ENCODE data around the gene EPHB3. TPM values are rescaled to one million over a fixed set of nuclear protein-coding genes. Genes with fewer than 3 reads are reported as not detected.
A peak's percentile ranks its signal among the peaks of the same experiment; 100 is the strongest.

Gene EPHB3
- polyA plus RNA-seq, 1 of the 3 experiments (the other 2 are of a cell fraction) = 4.2 TPM

- Histone ChIP-seq H3K27ac (ENCODE audit: low read depth in 2 of 2, low read length in 1 of 2) (peak overlapping the region in 1 of 2 experiments; percentile 86; a peak in 1 of 4 replicates), H2AFZ (ENCODE audit: low read depth) (no peak overlapping the region), H3K27me3 (ENCODE audit: insufficient read depth) (no peaks in the 10 kb centered on the region), H3K9me3 (no peaks in the 10 kb centered on the region), H3K4me2 (no peak overlapping the region; the same call in 1 of the 2 replicates), H3K79me2 (ENCODE audit: insufficient read depth) (no peaks in the 10 kb centered on the region; the same call in 1 of the 2 replicates), H4K20me1 (ENCODE audit: insufficient read depth) (no peaks in the 10 kb centered on the region), H3K9me2 (no peaks in the 10 kb centered on the region), H3K4me3 (ENCODE audit: low read depth in 2 of 2, low read length in 1 of 2) (no peak overlapping the region), H3K36me3 (replicated peaks in 1 of 2; ENCODE audit: control insufficient read depth in 1 of 2, insufficient read depth in 2 of 2, low read length in 1 of 2) (no peaks in the 10 kb centered on the region), H3K4me1 (ENCODE audit: control insufficient read depth in 1 of 2, insufficient read depth in 2 of 2, low read depth in 1 of 2, low read length in 1 of 2) (peaks cover 37 to 71% of the 10 kb centered on the region in 2 experiments), H3K9ac (no peak overlapping the region), H3F3A (replicated peaks; ENCODE audit: insufficient read depth) (peaks cover 4% of the 10 kb centered on the region)
- 90% methylated on average over 4 of the region's 5 CpGs for WGBS (ENCODE audit: low lambda C conversion rate)
- DNase-seq = no peak
- CTCF ChIA-PET = interaction anchor here (0.6 to 4.4 kb wide), 7 partner anchors 27 to 224 kb away, joined by 3 to 26 read pairs (median 4); no protein-coding TSS in a partner anchor
- no peak for TF ChIP-seq NRF1 (IDR thresholded peaks at IDR 0.05; ENCODE audit: low read depth, low read length)
- POLR2A ChIA-PET = interaction anchor here (1.9 kb wide), 1 partner anchor 147 kb away, joined by 6 read pairs; the partner anchor contains the start of gene MAGEF1
Observed at GRCh38 chr3:184564685-184565385, 3.2 kb downstream of the EPHB3 start.

- peak; percentile 67 for DNase-seq
- Histone ChIP-seq H3K36me3 (replicated peaks in 1 of 2; ENCODE audit: control insufficient read depth in 1 of 2, insufficient read depth in 2 of 2, low read length in 1 of 2) (no peaks in the 10 kb centered on the region), H3K27ac (ENCODE audit: low read depth in 2 of 2, low read length in 1 of 2) (peak overlapping the region; percentile 54 to 86), H3K9me3 (no peaks in the 10 kb centered on the region), H3K79me2 (ENCODE audit: insufficient read depth) (no peaks in the 10 kb centered on the region; the same call in none of the 2 replicates), H3K4me3 (ENCODE audit: low read depth in 2 of 2, low read length in 1 of 2) (no peak overlapping the region; a peak in 1 of 4 replicates), H3K4me2 (peak overlapping the region; percentile 73; the same call in 1 of the 2 replicates), H3F3A (replicated peaks; ENCODE audit: insufficient read depth) (peaks cover 4% of the 10 kb centered on the region), H3K27me3 (ENCODE audit: insufficient read depth) (no peaks in the 10 kb centered on the region), H3K4me1 (ENCODE audit: control insufficient read depth in 1 of 2, insufficient read depth in 2 of 2, low read depth in 1 of 2, low read length in 1 of 2) (peaks cover 36 to 76% of the 10 kb centered on the region in 2 experiments), H4K20me1 (ENCODE audit: insufficient read depth) (no peaks in the 10 kb centered on the region), H3K9ac (peak overlapping the region; percentile 33; the same call in 1 of the 2 replicates), H2AFZ (ENCODE audit: low read depth) (peak overlapping the region; percentile 32), H3K9me2 (no peaks in the 10 kb centered on the region)
- ChIA-PET POLR2A (interaction anchor here (1.9 kb wide), 1 partner anchor 146 kb away, joined by 6 read pairs; the partner anchor contains the start of gene MAGEF1), CTCF (interaction anchor here (0.8 to 4.4 kb wide), 7 partner anchors 21 to 238 kb away, joined by 3 to 26 read pairs (median 4); no protein-coding TSS in a partner anchor)
- 34% methylated on average over 6 of the region's 14 CpGs for WGBS (ENCODE audit: low lambda C conversion rate)
- TF ChIP-seq NFIC (IDR thresholded peaks at IDR 0.05; ENCODE audit: borderline replicate concordance) (peak; percentile 4; the same call in 1 of the 2 replicates), FOSL2 (IDR thresholded peaks at IDR 0.05; ENCODE audit: borderline replicate concordance, low read depth) (peak; percentile 70; the same call in 1 of the 2 replicates), RAD21 (IDR thresholded peaks at IDR 0.05; ENCODE audit: low read length) (peak; percentile 45), MAX (IDR thresholded peaks at IDR 0.05; ENCODE audit: low read depth) (peak; percentile 71), TAF1 (IDR thresholded peaks at IDR 0.05; ENCODE audit: borderline replicate concordance, low read depth, low read length) (peak; percentile 53; the same call in 1 of the 2 replicates), PBX3 (IDR thresholded peaks at IDR 0.05) (no peak), RCOR1 (IDR thresholded peaks at IDR 0.05; ENCODE audit: low read length) (peak; percentile 22; the same call in 1 of the 2 replicates), MXI1 (IDR thresholded peaks at IDR 0.05; ENCODE audit: low read depth, low read length) (peak; percentile 52; the same call in 1 of the 2 replicates), POLR2AphosphoS5 (IDR thresholded peaks at IDR 0.05; ENCODE audit: low read depth, low read length) (peak; percentile 27; the same call in 1 of the 2 replicates), CTCF (IDR thresholded peaks at IDR 0.05) (no peak), EP300 (IDR thresholded peaks at IDR 0.05; ENCODE audit: borderline replicate concordance in 1 of 2, low read depth in 1 of 2, low read length in 1 of 2) (peak; percentile 43 to 52; a peak in 2 of 4 replicates), USF2 (IDR thresholded peaks at IDR 0.05; ENCODE audit: borderline replicate concordance, low read depth, low read length) (no peak), REST (IDR thresholded peaks at IDR 0.05; ENCODE audit: low read depth, low read length) (0 out of 2 replicates have a peak, but pooled peaks have one; percentile 22), TCF12 (IDR thresholded peaks at IDR 0.05) (peak; percentile 79)
Observed at GRCh38 chr3:184565421-184566211, 4.0 kb downstream of the EPHB3 start.

Measured in SK-N-SH (cell line).